ENCODE data around the gene NBPF9.
"Not testable (repeated sequence)": the region's sequence is repeated elsewhere in the genome, so short reads cannot be mapped to it uniquely, and the experiment has no call there.

The NBPF9 gene, protein sequence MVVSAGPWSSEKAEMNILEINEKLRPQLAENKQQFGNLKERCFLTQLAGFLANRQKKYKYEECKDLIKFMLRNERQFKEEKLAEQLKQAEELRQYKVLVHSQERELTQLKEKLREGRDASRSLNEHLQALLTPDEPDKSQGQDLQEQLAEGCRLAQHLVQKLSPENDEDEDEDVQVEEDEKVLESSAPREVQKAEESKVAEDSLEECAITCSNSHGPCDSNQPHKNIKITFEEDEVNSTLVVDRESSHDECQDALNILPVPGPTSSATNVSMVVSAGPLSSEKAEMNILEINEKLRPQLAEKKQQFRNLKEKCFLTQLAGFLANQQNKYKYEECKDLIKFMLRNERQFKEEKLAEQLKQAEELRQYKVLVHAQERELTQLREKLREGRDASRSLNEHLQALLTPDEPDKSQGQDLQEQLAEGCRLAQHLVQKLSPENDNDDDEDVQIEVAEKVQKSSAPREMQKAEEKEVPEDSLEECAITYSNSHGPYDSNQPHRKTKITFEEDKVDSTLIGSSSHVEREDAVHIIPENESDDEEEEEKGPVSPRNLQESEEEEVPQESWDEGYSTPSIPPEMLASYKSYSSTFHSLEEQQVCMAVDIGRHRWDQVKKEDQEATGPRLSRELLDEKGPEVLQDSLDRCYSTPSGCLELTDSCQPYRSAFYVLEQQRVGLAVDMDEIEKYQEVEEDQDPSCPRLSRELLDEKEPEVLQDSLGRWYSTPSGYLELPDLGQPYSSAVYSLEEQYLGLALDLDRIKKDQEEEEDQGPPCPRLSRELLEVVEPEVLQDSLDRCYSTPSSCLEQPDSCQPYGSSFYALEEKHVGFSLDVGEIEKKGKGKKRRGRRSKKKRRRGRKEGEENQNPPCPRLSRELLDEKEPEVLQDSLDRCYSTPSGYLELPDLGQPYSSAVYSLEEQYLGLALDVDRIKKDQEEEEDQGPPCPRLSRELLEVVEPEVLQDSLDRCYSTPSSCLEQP (N-terminal part only)

DNA sequence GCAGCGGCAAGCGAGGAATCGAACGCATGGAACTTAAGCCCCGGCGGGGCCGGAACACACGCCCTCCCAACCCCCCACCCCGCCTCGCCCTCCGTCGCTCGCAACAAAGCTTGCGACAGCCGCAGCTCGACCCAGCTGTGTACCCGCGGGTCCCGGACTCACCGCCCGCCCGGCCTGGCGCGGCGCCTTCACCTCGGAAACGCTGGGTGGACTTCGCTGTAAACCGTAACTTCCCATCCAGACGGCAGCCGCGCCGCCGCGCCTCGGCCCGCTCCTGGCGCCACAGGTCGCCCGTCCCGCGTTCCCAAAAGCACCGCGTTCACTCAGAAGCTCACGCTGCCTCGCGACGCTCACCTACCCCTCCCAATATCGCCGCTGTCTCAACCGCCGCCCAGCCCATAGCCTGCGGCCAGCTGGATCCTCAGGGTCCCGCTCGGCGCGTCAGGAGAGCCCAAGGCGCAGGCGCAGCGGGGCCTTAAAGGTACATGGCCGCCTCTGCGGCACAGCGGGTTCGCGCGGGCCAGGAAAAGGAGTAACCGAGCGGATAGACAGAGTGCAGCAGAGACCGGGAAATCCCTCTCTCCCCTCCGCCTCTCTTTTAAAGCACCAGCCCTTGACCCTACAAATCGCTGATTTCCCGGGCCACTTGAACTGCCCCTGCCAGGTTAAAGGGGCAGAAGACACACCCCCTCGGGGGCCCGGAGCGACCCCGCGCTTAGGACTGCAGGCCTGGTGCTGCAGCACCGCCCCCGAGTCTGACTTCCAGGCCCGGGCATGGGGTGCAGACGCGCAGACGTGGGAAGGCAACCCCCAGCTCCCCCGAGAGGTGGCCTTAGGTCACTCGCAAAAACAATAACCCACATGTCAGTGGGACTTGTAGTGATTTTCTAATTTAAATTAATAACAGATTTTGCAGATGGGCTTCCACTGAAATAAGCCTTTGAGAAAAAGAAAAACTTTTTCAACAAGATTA lies at the start of gene NBPF9:
Gene NBPF9, minus strand, starts transcription at position 443 of the 973 bp plus-strand sequence. CDS start 21,412 bp downstream, outside the sequence.
- DNase-seq (ENCODE audit: low read depth): peak; percentile 27

DNA sequence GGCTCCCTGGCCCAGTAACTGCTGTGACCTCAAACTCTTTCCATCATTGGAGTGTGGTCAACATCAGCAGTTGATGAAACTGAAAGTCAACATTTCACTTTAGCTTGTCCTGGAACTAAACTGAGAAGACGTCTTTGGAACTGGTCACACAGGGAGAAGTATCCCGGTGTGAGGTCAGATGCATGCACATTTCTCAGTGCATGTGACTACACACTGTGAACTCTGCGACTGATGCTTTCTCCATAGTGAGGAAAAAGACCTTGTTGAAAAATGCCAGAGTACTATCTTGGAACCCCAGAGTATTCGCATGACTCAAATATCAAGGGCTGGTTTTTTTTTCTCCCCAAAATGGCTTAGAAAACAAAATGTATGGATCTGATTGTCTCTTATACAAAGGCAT lies 46.6 kb upstream of the NBPF9 start:
- not testable (repeated sequence) for DNase-seq (ENCODE audit: low read depth)

DNA sequence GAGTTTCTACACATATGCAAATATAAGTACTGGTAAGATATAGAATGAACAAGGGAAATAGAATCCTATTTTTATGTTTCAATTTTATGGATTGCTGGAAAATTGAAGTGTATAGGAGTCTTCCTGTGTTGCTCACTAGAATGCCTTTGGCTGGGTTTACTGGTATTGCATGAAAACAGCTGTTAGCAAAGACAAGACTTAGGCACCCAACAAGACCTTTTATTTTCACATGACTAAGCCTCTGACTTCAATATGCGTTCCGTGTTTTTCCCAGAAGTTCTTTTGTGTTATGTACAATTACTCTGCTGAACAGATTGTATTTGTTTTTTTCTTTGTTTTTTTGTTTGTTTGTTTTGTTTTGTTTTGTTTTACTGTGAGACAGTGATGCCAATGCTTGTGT lies 34.2 kb upstream of the NBPF9 start:
- not testable (repeated sequence) for DNase-seq (ENCODE audit: low read depth)

DNA sequence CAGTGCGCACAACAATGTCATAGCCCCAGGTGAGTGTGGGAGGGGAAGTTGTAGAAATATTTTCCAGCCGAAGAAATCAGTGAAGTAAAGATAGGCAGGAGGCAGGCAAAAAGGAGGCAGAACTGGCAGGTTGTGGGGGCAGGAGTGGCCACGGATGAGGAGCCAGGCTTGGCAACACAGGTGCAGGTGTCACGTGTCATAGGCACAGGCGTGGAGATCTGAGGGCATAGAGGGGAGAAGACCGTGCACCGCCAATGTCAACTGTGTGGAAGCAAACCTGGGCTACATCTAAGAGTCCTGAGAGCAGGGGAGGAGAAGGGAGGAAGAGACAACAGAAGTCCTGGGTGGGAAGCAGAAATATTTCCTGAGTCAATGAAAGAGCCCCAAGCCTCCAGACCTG lies 27.6 kb upstream of the NBPF9 start:
- DNase-seq (ENCODE audit: low read depth): not testable (repeated sequence)

DNA sequence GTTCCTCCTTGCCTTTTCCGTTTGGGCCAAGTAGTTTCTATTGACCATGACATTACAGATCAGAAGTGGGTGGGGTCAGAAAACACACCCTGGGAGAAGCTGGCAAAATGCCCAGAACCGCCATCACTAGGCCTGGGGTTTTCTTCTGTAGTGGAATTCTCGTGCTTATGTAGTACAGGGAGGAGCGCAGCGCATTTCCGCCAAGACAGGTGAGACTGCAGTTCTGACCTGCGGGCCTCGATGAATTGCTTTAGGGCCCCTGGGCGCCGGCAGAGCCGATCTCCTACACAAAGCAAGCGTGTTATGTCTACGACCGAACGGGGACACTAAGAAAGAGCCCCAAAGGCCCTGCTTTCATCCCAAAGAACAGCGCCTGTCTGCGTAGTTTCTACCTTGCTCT lies 25.9 kb upstream of the NBPF9 start:
- DNase-seq (ENCODE audit: low read depth): not testable (repeated sequence)

DNA sequence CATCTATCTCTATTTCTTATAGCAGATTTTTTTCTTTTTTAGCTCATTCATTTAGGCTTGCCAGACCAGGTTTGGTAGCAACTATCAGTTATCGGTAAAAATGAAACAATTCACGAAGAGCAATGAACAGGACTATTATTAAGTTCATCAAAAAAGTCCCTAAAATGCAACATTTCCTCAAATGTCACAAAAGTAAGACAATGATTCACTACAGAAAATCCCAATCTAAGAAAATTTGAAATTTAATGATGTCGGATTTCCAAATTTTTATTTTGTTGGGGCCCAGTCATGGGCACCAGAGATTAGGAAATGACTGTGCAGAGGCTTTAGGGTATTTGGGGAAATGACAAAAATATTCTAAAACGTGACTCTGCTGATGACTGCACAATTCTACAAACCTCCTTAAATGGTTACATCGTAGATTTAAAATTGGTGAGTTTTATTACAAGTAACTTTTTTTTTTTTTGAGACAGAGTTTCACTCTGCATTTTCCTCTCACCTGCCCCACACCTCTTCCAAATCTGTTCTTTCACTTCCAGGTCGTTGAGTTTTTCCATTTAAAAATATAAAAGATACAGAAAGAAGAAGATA lies 23.3 kb upstream of the NBPF9 start:
- DNase-seq (ENCODE audit: low read depth): not testable (repeated sequence)

DNA sequence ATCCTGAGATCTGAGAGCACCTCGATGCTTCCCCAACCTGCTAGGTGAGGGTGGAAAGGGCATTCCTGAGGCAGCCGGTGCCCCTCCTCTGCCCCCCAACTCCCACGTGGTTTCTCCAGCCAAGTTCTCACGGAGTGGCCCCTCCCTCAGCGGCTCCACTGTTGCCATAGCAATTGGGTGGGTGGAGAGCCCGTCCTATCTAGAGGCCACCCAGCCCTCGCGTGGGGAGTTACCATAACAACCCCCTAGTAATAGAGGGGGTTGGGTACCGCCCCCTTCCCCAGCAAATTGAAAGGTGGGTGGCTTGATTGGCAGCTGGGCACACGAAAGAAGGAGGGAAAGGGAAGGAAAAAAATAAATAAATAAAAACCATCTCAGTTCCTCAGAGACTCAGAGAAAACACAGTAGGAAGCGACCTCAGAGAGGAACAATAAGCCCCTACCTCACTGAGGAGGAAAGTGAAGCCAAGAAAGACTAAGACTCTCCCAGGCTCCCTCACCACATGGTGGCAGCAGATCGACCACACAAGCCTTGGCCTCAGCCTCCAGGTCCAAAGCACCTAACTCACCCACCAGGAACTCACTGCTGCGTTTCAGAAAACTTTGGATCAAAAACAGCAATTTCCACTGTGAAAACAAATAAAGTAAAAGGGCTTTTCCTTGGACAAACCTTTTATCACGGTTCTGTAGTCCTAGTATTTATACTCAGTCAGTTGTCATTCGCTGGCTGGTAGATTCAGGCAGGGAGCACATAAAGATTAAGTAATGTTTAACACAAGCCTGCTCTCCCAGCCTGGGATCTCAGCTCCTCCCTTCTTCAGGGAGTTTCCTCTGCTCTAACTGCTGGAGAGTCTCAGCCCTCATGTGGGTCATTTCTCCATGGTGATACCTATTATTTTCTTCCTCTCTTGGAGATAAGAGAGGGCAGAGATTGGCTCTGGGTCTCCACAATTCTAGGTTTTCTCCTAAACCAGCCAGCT lies 20.9 kb upstream of the NBPF9 start:
- not testable (repeated sequence) for DNase-seq (ENCODE audit: low read depth)

DNA sequence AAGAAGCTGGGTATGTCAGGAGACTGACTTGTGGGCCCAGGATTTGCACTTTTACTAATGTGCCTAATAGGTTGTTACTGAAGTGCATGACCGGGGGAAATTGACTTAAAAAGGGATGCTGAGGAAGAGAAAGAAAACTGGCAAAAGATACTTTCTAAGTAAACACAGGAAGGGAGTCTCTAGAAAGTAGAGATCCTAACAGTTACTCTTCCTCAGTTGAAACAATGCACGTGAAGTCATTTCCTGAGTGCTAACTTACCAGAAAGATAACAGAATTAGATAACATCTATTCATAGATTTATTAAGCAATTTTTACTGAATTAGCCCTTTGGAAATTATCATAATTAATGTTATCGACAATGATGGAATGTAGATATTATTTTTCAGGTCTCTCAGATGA lies 9.5 kb upstream of the NBPF9 start:
- DNase-seq (ENCODE audit: low read depth): not testable (repeated sequence)

DNA sequence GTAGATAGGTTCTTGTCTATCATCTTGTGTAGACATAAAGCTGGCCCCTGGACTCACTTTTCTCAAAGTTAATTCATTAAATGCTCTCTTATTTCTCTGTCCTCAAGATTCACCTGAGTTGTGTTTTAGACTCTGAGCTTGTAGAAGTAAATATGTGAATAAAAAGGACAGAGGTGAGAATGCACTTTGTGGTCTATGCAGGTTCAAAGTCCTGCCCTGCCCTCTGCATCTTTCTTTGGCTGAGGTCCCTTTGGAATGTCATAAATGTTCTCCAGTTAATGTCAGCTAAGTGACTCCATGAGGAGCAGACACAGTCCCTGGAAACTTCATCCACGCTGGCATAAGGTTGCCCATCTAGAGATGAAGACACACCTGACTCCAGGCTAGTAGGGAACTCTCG lies 7.0 kb upstream of the NBPF9 start:
- not testable (repeated sequence) for DNase-seq (ENCODE audit: low read depth)

DNA sequence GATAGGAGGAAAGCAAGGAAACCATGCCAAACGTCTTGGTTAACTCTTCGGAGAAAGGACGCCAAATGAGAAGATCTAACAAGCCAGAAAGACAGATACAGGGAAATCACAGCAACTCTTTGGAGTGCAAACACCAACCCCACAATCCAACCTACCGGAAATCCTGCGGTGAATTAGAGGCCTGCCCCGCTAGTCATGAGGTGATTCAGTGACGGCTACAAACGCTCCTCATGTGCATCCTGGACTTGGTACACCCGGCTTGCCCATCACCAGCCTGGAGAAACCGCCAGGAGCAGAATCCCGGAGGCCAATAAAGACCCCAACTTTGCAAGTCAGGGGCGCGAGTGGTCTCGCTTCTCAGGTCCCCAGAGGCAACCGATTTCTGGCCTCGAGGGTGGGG lies 777 bp downstream of the NBPF9 start:
- peak; percentile 2 for DNase-seq (ENCODE audit: low read depth)

DNA sequence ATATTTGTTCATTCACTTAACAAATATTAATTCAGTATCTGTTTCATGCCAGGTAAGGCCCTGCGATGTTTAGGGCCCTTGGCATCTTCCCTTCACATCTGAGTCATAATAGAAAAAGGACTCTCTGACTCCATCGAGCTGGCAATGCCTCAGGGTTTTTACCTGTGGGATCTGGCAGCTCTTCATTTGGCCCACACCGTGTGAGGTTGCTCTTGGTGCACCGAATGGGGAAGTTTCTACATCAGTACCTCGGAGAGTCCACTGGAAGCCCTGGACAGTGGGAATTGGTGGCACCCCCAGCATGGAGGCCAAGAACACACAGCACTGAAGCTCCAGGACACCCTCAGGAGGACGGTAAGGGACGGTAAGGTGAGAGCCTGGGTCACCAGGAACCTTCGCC lies 5.1 kb downstream of the NBPF9 start:
- not testable (repeated sequence) for DNase-seq (ENCODE audit: low read depth)

DNA sequence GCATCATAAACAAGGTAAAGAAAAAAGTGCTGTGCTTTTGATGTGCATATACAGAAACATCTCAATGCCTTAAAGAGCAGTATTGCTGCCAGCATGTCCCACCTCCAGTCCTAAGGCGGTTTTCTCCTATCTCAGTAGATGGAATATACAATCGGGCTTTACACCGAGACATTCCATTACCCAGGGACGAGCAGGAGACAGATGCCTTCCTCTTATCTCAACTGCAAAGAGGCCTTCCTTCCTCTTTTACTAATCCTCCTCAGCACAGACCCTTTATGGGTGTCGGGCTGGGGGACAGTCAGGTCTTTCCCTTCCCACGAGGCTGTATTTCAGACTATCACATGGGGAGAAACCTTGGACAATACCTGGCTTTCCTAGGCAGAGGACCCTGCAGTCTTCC lies 10.2 kb downstream of the NBPF9 start:
- DNase-seq (ENCODE audit: low read depth): not testable (repeated sequence)

DNA sequence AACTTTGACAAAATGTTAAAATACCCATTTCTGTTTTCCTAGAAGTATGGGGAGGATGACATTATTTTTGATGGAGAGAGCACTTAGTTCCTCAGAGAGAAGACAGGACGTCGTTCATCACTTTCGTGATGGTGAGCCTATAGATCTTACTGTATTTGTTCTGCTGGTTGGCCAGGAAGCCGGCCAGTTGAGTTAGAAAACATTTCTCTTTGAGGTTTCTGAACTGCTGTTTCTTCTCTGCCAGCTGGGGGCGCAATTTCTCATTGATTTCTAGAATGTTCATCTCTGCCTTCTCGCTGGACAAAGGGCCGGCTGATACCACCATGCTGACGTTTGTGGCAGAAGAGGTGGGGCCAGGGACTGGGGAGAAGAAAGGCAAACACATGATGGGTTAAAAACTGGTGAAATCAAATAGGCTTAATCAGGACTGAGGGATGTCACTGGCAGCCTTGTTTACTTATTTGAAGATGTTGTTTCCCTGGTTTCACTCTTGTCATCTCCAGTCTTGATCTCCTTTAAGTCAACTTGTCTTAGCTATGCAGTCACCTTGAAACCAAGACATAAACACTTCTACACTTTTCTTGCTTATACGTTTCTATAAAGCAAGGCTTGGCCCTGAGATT lies 27.7 kb downstream of the NBPF9 start:
- not testable (repeated sequence) for DNase-seq (ENCODE audit: low read depth)

DNA sequence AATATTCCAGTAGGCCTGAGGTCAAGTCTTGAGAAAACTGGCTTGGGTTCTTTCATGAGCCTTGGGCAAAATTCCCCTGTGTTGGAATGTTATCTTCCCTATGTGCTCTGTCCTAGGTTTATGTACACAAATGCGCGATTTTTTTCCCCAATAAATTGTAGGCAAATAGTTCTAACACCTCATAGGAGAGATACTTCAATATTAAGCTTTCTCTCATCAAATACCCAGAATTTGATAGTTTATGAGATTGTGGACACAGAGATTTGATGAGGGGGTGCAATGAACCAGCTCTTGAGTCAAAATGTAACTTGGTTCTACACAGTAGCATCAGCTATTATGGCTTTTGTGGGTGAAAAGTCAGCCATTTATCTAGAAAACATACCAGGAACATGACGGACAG lies 38.7 kb downstream of the NBPF9 start:
- not testable (repeated sequence) for DNase-seq (ENCODE audit: low read depth)

DNA sequence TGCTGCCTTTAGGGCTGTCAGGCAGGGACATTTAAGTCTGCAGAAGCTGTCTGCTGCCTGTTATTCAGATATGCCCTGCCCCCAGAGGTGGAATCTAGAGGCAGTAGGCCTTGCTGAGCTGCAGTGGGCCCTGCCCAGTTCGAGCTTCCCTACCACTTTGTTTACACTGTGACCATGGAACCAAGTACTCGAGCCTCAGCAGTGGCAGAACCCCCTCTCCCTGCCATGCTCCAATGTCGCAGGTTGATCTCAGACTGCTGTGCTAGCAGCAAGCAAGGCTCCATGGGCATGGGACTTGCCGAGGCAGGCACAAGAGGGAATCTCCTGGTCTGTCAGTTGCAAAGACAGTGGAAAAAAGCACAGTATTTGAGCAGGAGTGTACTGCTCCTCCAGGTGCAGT lies 60.3 kb downstream of the NBPF9 start:
- DNase-seq (ENCODE audit: low read depth): not testable (repeated sequence)

DNA sequence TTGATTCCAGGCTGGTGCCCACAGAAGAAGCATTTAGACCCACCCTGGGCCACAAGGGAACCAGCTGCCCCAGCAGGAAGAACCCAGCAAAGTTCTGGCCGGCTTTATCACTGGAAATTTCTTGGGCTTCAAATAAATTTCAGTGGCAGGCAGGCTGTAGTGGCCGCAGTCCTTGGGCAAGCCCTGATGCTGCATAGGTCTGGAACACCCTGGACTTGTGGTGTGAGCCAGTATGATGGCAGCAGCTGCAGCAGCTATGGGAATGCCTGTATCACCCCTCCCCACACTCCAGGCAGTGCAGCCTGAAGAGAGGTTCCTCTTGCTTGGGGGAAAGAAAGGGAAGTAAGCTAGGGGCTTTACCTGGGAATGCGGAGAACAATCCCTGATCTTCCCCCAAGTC lies 69.4 kb downstream of the NBPF9 start:
- DNase-seq (ENCODE audit: low read depth): not testable (repeated sequence)

DNA sequence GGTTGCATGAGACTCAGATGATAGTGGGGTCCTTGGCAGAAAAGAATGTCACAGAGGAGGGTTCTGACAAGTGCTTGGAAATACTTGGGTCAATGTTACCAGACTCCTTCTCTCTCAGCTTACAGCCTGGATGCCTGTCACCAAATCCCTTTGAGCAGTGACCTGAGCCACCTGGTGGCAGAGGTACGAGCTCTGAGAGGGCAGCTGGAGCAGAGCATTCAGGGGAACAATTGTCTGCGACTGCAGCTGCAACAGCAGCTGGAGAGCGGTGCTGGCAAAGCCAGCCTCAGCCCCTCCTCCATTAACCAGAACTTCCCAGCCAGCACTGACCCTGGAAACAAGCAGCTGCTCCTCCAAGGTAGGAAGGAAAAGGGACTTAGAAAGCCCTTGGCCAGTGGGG lies 79.0 kb downstream of the NBPF9 start:
- DNase-seq (ENCODE audit: low read depth): not testable (repeated sequence)

DNA sequence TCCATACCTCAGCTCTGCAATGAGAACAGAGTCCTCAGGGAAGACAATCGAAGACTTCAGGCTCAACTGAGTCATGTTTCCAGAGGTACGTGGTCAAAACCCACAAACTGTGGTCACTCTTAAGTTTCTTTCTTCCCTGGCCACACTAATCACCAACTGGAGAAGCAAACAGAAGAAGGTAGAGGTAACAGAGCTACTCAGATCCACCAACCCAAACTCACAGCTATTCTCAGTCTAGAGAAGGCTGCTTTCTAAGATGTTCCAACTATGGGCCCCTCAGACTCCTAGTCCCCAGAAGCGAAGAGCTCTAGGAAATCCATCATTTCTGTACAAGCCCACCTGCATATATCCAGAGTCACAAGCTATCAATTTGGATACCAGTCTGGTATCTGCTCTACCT lies 84.8 kb downstream of the NBPF9 start:
- not testable (repeated sequence) for DNase-seq (ENCODE audit: low read depth)

DNA sequence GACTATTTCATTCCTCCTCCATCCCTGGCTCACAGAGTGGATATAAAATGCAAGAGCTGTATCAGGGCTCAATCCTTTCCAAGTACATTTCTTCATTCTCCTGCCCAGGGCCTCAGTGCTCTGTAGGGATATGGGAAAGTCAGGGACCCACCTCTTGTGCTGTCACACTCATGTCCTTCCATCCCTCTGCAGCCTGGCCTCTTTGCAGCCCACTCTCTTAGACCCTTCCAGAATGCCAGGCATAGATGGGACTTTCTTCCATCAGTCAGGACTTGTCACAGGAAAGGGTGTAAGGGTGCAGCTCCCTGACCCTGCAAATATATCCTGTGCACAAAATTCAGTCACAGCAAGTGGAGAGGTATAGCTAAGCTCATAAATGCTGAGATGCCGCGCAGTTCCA lies 86.7 kb downstream of the NBPF9 start:
- not testable (repeated sequence) for DNase-seq (ENCODE audit: low read depth)
